HCT116 (cell line): ENCODE data around the gene AUTS2. TPM values are rescaled to one million over a fixed set of nuclear protein-coding genes. Genes with fewer than 3 reads are reported as not detected.

Source experiments
- ATAC-seq: fragments of 200-7000 bp; cut with Tn5 transposase; 2 replicates; pipeline ENCODE4 v1.9.1; 2020; ENCODE audit warnings: mild to moderate bottlenecking, moderate library complexity
- BruUV-seq: library from RNA; stranded (reverse); fragments of 400-500 nt; replicated peaks from 2 replicates; lab custom pipeline; 2021; lab: Mats Ljungman, UMichigan
- CTCF ChIA-PET: fragments of 300-600 bp; sonication (Branson Sonifier 250); formaldehyde crosslinking; loops from one replicate; lab custom pipeline; 2021; ENCODE audit warnings: antibody characterized with exemption; lab: Charles Lee
- POLR2A ChIA-PET: fragments of 300-600, 350-600 bp; sonication (Branson Sonifier 250); formaldehyde crosslinking; loops from one replicate; lab custom pipeline; 2021; ENCODE audit warnings: antibody characterized with exemption; lab: Charles Lee
- RAD21 ChIA-PET, 2 experiments: fragments of 300-600 bp; sonication (Branson Sonifier 250); formaldehyde crosslinking; loops; one replicate each; lab custom pipeline; 2023; ENCODE audit warnings: low total read pairs in 2 of 2; ENCODE audit not compliant: uncharacterized antibody in 2 of 2, unreplicated experiment in 2 of 2, low non-redundant PET in 1 of 2; lab: Charles Lee
- DNase-seq: peaks from one replicate; pipeline ENCODE4 v3.0.0-alpha.2; 2010; ENCODE audit warnings: low read depth, low spot score
- H2AFZ ChIP-seq: fragments of 200-600 bp; shearing (Covaris generic), sonication (generic); 2 replicates; pipeline ENCODE4 v1.6.1; 2017; ENCODE audit warnings: low read depth, mixed run types, mixed read lengths, antibody characterized with exemption, low read length; ENCODE audit not compliant: poor library complexity, severe bottlenecking
- H3K27ac ChIP-seq: 2 replicates; pipeline ENCODE4 v1.5.1; 2012; ENCODE audit warnings: low read depth, low read length
- H3K27me3 ChIP-seq: fragments of 200-600 bp; sonication (generic); 2 replicates; pipeline ENCODE4 v1.6.1; 2016; ENCODE audit warnings: mixed run types, low read length, mixed read lengths; ENCODE audit not compliant: insufficient read depth
- H3K36me3 ChIP-seq, 2 experiments: fragments of 200-500 bp in 1 of 2; fragments of 200-600 bp in 1 of 2; sonication (Bioruptor generic) in 1 of 2; sonication (generic) in 1 of 2; 2 replicates each; pipeline versions ENCODE4 v1.5.1 to v1.6.1; 2014 to 2016; ENCODE audit warnings: low read length in 2 of 2, inconsistent platforms in 1 of 2, mixed read lengths in 1 of 2, mixed run types in 1 of 2; ENCODE audit not compliant: insufficient read depth in 2 of 2, control insufficient read depth in 1 of 2
- H3K4me1 ChIP-seq, 2 experiments: fragments of 200-600 bp in 1 of 2; sonication (generic) in 1 of 2; 2 replicates each; pipeline versions ENCODE4 v1.5.1 to v1.6.1; 2012 to 2017; ENCODE audit warnings: low read length in 2 of 2, inconsistent platforms in 1 of 2, mild to moderate bottlenecking in 1 of 2, mixed read lengths in 1 of 2, mixed run types in 1 of 2, moderate library complexity in 1 of 2; ENCODE audit not compliant: insufficient read depth in 2 of 2, control insufficient read depth in 1 of 2
- H3K4me2 ChIP-seq: fragments of 200-600 bp; sonication (generic); 2 replicates; pipeline ENCODE4 v1.6.1; 2017; ENCODE audit warnings: mixed run types, low read length, mixed read lengths
- H3K4me3 ChIP-seq, 2 experiments: fragments of 200-600 bp in 1 of 2; sonication (generic) in 1 of 2; replicated peaks in 1 of 2; 2 replicates each; pipeline ENCODE4 v1.5.1; 2011 to 2016; ENCODE audit warnings: low read length in 2 of 2, control low read depth in 1 of 2, low read depth in 1 of 2, mild to moderate bottlenecking in 1 of 2, mixed read lengths in 1 of 2, mixed run types in 1 of 2
- H3K79me2 ChIP-seq: fragments of 200-600 bp; sonication (generic); 2 replicates; pipeline ENCODE4 v1.6.1; 2017; ENCODE audit warnings: mild to moderate bottlenecking, mixed run types, low read length, moderate library complexity, mixed read lengths; ENCODE audit not compliant: insufficient read depth
- H3K9ac ChIP-seq: fragments of 200-600 bp; sonication (generic); 2 replicates; pipeline ENCODE4 v1.6.1; 2016; ENCODE audit warnings: low read length, mixed read lengths
- H3K9me2 ChIP-seq: fragments of 200-600 bp; sonication (generic), shearing (Covaris generic); 2 replicates; pipeline ENCODE4 v1.6.1; 2017; ENCODE audit warnings: mixed run types, mild to moderate bottlenecking, moderate library complexity; ENCODE audit not compliant: insufficient read depth
- H3K9me3 ChIP-seq, 2 experiments: fragments of 200-500 bp in 1 of 2; fragments of 200-600 bp in 1 of 2; sonication (Bioruptor generic) in 1 of 2; sonication (generic) in 1 of 2; 2 replicates each; pipeline ENCODE4 v1.6.1; 2014 to 2017; ENCODE audit warnings: low read length in 2 of 2, mixed read lengths in 2 of 2, inconsistent platforms in 1 of 2, low read depth in 1 of 2, mild to moderate bottlenecking in 1 of 2, mixed run types in 1 of 2, moderate library complexity in 1 of 2; ENCODE audit not compliant: control insufficient read depth in 1 of 2, insufficient read depth in 1 of 2
- H4K20me1 ChIP-seq: fragments of 200-600 bp; sonication (generic), shearing (Covaris generic); 2 replicates; pipeline ENCODE4 v1.6.1; 2017; ENCODE audit warnings: mixed run types, mild to moderate bottlenecking, moderate library complexity; ENCODE audit not compliant: insufficient read depth
- ATF3 ChIP-seq: IDR thresholded peaks from 2 replicates; pipeline ENCODE4 v1.6.1; 2012
- CBX3 ChIP-seq: IDR thresholded peaks from 2 replicates; pipeline ENCODE4 v1.6.1; 2012; ENCODE audit warnings: low read depth
- CEBPB ChIP-seq: IDR thresholded peaks from 2 replicates; pipeline ENCODE4 v1.6.1; 2012; ENCODE audit warnings: low read depth
- EGR1 ChIP-seq: IDR thresholded peaks from 2 replicates; pipeline ENCODE4 v1.6.1; 2012; ENCODE audit warnings: low read depth
- EZH2phosphoT487 ChIP-seq: fragments of 200-600 bp; IDR thresholded peaks from 2 replicates; pipeline ENCODE4 v1.6.1; 2018; ENCODE audit warnings: antibody characterized with exemption, borderline replicate concordance
- FOSL1 ChIP-seq: IDR thresholded peaks from 2 replicates; pipeline ENCODE4 v1.6.1; 2012; ENCODE audit warnings: low read depth
- JUND ChIP-seq: IDR thresholded peaks from 2 replicates; pipeline ENCODE4 v1.6.1; 2012
- POLR2A ChIP-seq: IDR thresholded peaks from 2 replicates; pipeline ENCODE4 v1.7.0; 2011; ENCODE audit warnings: borderline replicate concordance; ENCODE audit not compliant: insufficient read depth, insufficient read length; ENCODE audit errors: extremely low read depth
- POLR2AphosphoS5 ChIP-seq: IDR thresholded peaks from 2 replicates; pipeline ENCODE4 v1.6.1; 2011; ENCODE audit warnings: mild to moderate bottlenecking, low read depth, low read length, moderate library complexity
- RAD21 ChIP-seq: IDR thresholded peaks from 2 replicates; pipeline ENCODE4 v1.6.1; 2012; ENCODE audit warnings: low read depth, mild to moderate bottlenecking
- SIN3A ChIP-seq: IDR thresholded peaks from 2 replicates; pipeline ENCODE4 v1.6.1; 2012; ENCODE audit warnings: low read depth
- intact Hi-C: fragments of 100-400 bp; cut with micrococcal nuclease; formaldehyde crosslinking; loops from 2 replicates; pipeline ENCODE4 v1.10.0; 2022
- total RNA-seq: library from RNA; stranded (reverse); gene quantifications from one replicate; pipeline ENCODE4 v1.2.1, GENCODE V29; 2021; ENCODE audit not compliant: unreplicated experiment

Gene AUTS2
- total RNA-seq, 1 experiment from 2014 or later = 0.93 TPM

- no peak overlapping the region for H3K4me2 ChIP-seq
- no peaks in the 10 kb centered on the region for H3K36me3 ChIP-seq
- ChIA-PET CTCF (no interaction called here), POLR2A (no interaction called here), RAD21 (no interaction called here)
- H3K9me2 ChIP-seq = no peaks in the 10 kb centered on the region
- peaks cover 2 to 27% of the 10 kb centered on the region in 2 experiments; a peak in 2 of 4 replicates for H3K9me3 ChIP-seq
- ATAC-seq (no peak), DNase-seq (no peak)
- no peak overlapping the region for H3K9ac ChIP-seq
- no peaks in the 10 kb centered on the region for H3K79me2 ChIP-seq
- no peaks in the 10 kb centered on the region for H4K20me1 ChIP-seq
- H3K4me1 ChIP-seq = no peaks in the 10 kb centered on the region
- TF ChIP-seq POLR2AphosphoS5 = no peak
- TF ChIP-seq EZH2phosphoT487 = no peak
- no peak overlapping the region for H2AFZ ChIP-seq
- no peaks in the 10 kb centered on the region for H3K27me3 ChIP-seq
- BruUV-seq = no TSS peak
- intact Hi-C loops = no loop called here
- H3K27ac ChIP-seq = no peak overlapping the region
- H3K4me3 ChIP-seq = no peak overlapping the region
These were observed 1047.0 kb downstream of the AUTS2 start for GRCh38 chr7:70645279-70645678.

GRCh38 chr7:70645876-70646351, 1047.6 kb downstream of the AUTS2 start:
- no peaks in the 10 kb centered on the region for H3K79me2 ChIP-seq
- H3K9me3 ChIP-seq = peaks cover 6 to 33% of the 10 kb centered on the region in 2 experiments; a peak in 2 of 4 replicates
- intact Hi-C loops = no loop called here
- no peaks in the 10 kb centered on the region for H3K27me3 ChIP-seq
- RAD21 ChIA-PET = no interaction called here
- no peak overlapping the region for H2AFZ ChIP-seq
- no peaks in the 10 kb centered on the region for H3K4me1 ChIP-seq
- DNase-seq (no peak), ATAC-seq (no peak)
- no peak overlapping the region for H3K4me3 ChIP-seq
- H3K27ac ChIP-seq = no peak overlapping the region
- H3K9ac ChIP-seq = no peak overlapping the region
- POLR2A ChIA-PET = no interaction called here
- H3K36me3 ChIP-seq = no peaks in the 10 kb centered on the region
- CTCF ChIA-PET = no interaction called here
- no peaks in the 10 kb centered on the region for H4K20me1 ChIP-seq
- H3K4me2 ChIP-seq = no peak overlapping the region
- TF ChIP-seq ATF3 (no peak), CEBPB (no peak), EGR1 (no peak), FOSL1 (no peak), SIN3A (no peak), CBX3 (no peak), POLR2A (no peak), JUND (no peak), RAD21 (no peak)
- BruUV-seq = no TSS peak
- H3K9me2 ChIP-seq = no peaks in the 10 kb centered on the region
